Keratinocyte (primary cell): ENCODE data around the gene LOC128125822.

Experiments
- DNase-seq: peaks from one replicate; pipeline ENCODE4 v3.0.0-alpha.2; 2011; ENCODE audit warnings: low read depth, missing footprints, low spot score
- FAIRE-seq: peaks from 2 replicates; lab custom pipeline; 2011; peaks lifted over from hg19 to GRCh38; lab: Jason Lieb, UNC
- H2AFZ ChIP-seq: 2 replicates; pipeline ENCODE4 v1.6.0; 2012; ENCODE audit warnings: low read length, control low read depth, inconsistent platforms; ENCODE audit not compliant: control insufficient read depth
- H3K27ac ChIP-seq: 2 replicates; pipeline ENCODE4 v1.5.1; 2011; ENCODE audit warnings: low read length; ENCODE audit not compliant: control insufficient read depth, insufficient read depth
- H3K27me3 ChIP-seq: 3 replicates; pipeline ENCODE4 v1.6.0; 2011; ENCODE audit warnings: low read length; ENCODE audit not compliant: control insufficient read depth, insufficient read depth; ENCODE audit errors: extremely low read depth
- H3K36me3 ChIP-seq, 2 experiments: 2 replicates in 1 of 2; 3 replicates in 1 of 2; pipeline ENCODE4 v1.5.1; 2011; ENCODE audit warnings: low read length in 2 of 2, mild to moderate bottlenecking in 1 of 2; ENCODE audit not compliant: control insufficient read depth in 2 of 2, insufficient read depth in 2 of 2; ENCODE audit errors: extremely low read depth in 1 of 2
- H3K4me1 ChIP-seq: 3 replicates; pipeline ENCODE4 v1.5.1; 2011; ENCODE audit warnings: low read length; ENCODE audit not compliant: control insufficient read depth, insufficient read depth; ENCODE audit errors: extremely low read depth
- H3K4me2 ChIP-seq: 3 replicates; pipeline ENCODE4 v1.6.0; 2011; ENCODE audit warnings: low read depth, low read length; ENCODE audit not compliant: control insufficient read depth, insufficient read depth; ENCODE audit errors: extremely low read depth
- H3K4me3 ChIP-seq, 3 experiments: fragments of 200-600 bp in 1 of 3; sonication (generic) in 1 of 3; 2 replicates in 2 of 3; 3 replicates in 1 of 3; pipeline ENCODE4 v1.5.1; 2011 to 2016; ENCODE audit warnings: low read length in 3 of 3, mild to moderate bottlenecking in 3 of 3, control low read depth in 2 of 3, inconsistent platforms in 1 of 3, low read depth in 1 of 3, mixed read lengths in 1 of 3, mixed run types in 1 of 3, moderate library complexity in 1 of 3; ENCODE audit not compliant: control insufficient read depth in 2 of 3, insufficient read depth in 2 of 3; ENCODE audit errors: extremely low read depth in 1 of 3
- H3K79me2 ChIP-seq: 2 replicates; pipeline ENCODE4 v1.6.0; 2012; ENCODE audit warnings: low read length; ENCODE audit not compliant: control insufficient read depth, insufficient read depth
- H3K9ac ChIP-seq: 3 replicates; pipeline ENCODE4 v1.6.0; 2011; ENCODE audit warnings: low read length; ENCODE audit not compliant: control insufficient read depth, insufficient read depth; ENCODE audit errors: extremely low read depth
- H3K9me1 ChIP-seq: 3 replicates; pipeline ENCODE4 v1.6.0; 2011; ENCODE audit warnings: low read length; ENCODE audit not compliant: control insufficient read depth, insufficient read depth; ENCODE audit errors: extremely low read depth
- H3K9me3 ChIP-seq: 2 replicates; pipeline ENCODE4 v1.5.1; 2012; ENCODE audit warnings: low read depth, low read length; ENCODE audit not compliant: control insufficient read depth
- H4K20me1 ChIP-seq: 3 replicates; pipeline ENCODE4 v1.6.0; 2011; ENCODE audit warnings: low read length; ENCODE audit not compliant: control insufficient read depth, insufficient read depth; ENCODE audit errors: extremely low read depth
- CTCF ChIP-seq, 3 experiments: IDR thresholded peaks in 1 of 3; conservative IDR thresholded peaks in 1 of 3; optimal IDR thresholded peaks in 1 of 3; 2 replicates in 2 of 3; 3 replicates in 1 of 3; pipeline versions ENCODE3 to v1.5.1; 2011; ENCODE audit warnings: low read length in 3 of 3, mild to moderate bottlenecking in 3 of 3, moderate library complexity in 2 of 3, control low read depth in 1 of 3, inconsistent platforms in 1 of 3; ENCODE audit not compliant: insufficient read depth in 2 of 3; ENCODE audit errors: extremely low read depth in 1 of 3
- EZH2 ChIP-seq: IDR thresholded peaks from one replicate; pipeline ENCODE4 v1.6.1; 2012; ENCODE audit warnings: inconsistent platforms, mild to moderate bottlenecking, low read length, moderate library complexity
- dilution Hi-C: fragments of 300-500 bp; cut with MboI; formaldehyde crosslinking; loops from one replicate; pipeline ENCODE4 v1.7.0; 2020; ENCODE audit warnings: low sequenced_read_pairs; ENCODE audit not compliant: extremely low pct_ligation_motif_present

LOC128125822 gene

GRCh38 chr6:63561288-63561687 is 11.0 kb upstream of the LOC128125822 start:
- Histone ChIP-seq H3K9me1 (no peaks in the 10 kb centered on the region), H3K4me2 (no peak overlapping the region), H3K9ac (no peak overlapping the region), H3K4me1 (peaks cover 16% of the 10 kb centered on the region), H3K9me3 (no peaks in the 10 kb centered on the region), H3K27me3 (no peaks in the 10 kb centered on the region), H3K27ac (no peak overlapping the region), H3K36me3 (no peaks in the 10 kb centered on the region), H4K20me1 (no peaks in the 10 kb centered on the region), H3K4me3 (no peak overlapping the region), H2AFZ (no peak overlapping the region), H3K79me2 (no peaks in the 10 kb centered on the region)
- DNase-seq: no peak
- no peak for TF ChIP-seq EZH2
- TF ChIP-seq CTCF (optimal IDR thresholded peaks at IDR 0.05 in 1 of 3, IDR thresholded peaks at IDR 0.05 in 1 of 3, conservative IDR thresholded peaks at IDR 0.05 in 1 of 3; ENCODE audit: extremely low read depth in 1 of 3, insufficient read depth in 2 of 3, low read length in 3 of 3): no peak
- no peak for FAIRE-seq
- dilution Hi-C loops: no loop called here

GRCh38 chr6:63563235-63563634 is 9.0 kb upstream of the LOC128125822 start:
- Histone ChIP-seq H2AFZ (no peak overlapping the region), H3K27ac (no peak overlapping the region), H3K9me3 (no peaks in the 10 kb centered on the region), H3K4me3 (no peak overlapping the region), H3K9ac (no peak overlapping the region), H3K4me2 (no peak overlapping the region), H4K20me1 (no peaks in the 10 kb centered on the region), H3K9me1 (no peaks in the 10 kb centered on the region), H3K27me3 (no peaks in the 10 kb centered on the region), H3K4me1 (peaks cover 12% of the 10 kb centered on the region), H3K79me2 (no peaks in the 10 kb centered on the region), H3K36me3 (no peaks in the 10 kb centered on the region)
- FAIRE-seq (no peak), DNase-seq (no peak)
- TF ChIP-seq CTCF (optimal IDR thresholded peaks at IDR 0.05 in 1 of 3, IDR thresholded peaks at IDR 0.05 in 1 of 3, conservative IDR thresholded peaks at IDR 0.05 in 1 of 3; ENCODE audit: extremely low read depth in 1 of 3, insufficient read depth in 2 of 3, low read length in 3 of 3) (no peak), EZH2 (no peak)
- dilution Hi-C loops: no loop called here
